HTERT RPE-1 (cell line): ENCODE data around the gene REX1BD.
"Not testable (repeated sequence)": the region's sequence is repeated elsewhere in the genome, so short reads cannot be mapped to it uniquely, and the experiment has no call there.

Experiments
- in situ Hi-C: fragments of 300-500 bp; cut with MboI; formaldehyde crosslinking; loops from 4 replicates; pipeline ENCODE4 v1.14.3; 2020; ENCODE audit warnings: low sequenced_read_pairs

REX1BD gene

GRCh38 chr19:18576383-18576782 lies 12.2 kb upstream of the REX1BD start:
- in situ Hi-C loops, result no loop called here

- in situ Hi-C loops, result no loop called here
These were observed 11.2 kb upstream of the REX1BD start for GRCh38 chr19:18577365-18577914.

GRCh38 chr19:18580311-18580710 lies 8.3 kb upstream of the REX1BD start:
- in situ Hi-C loops, result no loop called here

GRCh38 chr19:18586306-18586705 lies 2.3 kb upstream of the REX1BD start:
- in situ Hi-C loops, result no loop called here

GRCh38 chr19:18587561-18587960 lies 1.0 kb upstream of the REX1BD start:
- in situ Hi-C loops, result no loop called here

DNA sequence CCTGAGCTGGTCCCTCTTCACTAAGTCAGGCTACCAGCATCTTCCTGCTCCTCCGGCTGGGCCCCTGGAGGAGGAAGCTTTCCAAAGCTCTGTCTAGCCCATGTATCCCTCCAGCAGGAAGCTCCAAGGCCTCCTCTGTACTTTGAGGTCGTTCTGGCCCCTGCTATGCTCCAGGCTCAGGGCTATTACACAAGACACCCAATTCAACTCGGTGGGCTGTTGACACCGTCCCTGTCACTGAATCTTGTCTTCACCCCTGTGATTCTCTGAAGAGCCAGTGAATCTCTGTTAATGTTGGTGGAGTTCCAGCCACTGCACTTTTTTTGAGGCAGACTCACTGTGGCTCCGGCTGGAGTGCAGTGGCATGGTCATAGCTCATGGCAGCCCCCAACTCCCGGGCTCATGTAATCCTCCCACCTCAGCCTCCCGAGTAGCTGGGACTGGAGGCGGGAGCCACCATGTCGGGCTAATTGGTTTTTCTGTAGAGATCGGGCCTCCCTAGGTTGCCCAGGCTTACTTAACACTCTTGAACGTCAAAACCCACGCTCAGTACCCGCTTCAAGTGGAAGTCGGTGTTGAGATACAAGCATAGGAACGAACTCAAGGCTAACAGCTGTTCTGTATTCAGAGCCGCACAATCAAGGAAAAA lies 512 bp upstream of the REX1BD start:
- in situ Hi-C loops, result no loop called here

DNA sequence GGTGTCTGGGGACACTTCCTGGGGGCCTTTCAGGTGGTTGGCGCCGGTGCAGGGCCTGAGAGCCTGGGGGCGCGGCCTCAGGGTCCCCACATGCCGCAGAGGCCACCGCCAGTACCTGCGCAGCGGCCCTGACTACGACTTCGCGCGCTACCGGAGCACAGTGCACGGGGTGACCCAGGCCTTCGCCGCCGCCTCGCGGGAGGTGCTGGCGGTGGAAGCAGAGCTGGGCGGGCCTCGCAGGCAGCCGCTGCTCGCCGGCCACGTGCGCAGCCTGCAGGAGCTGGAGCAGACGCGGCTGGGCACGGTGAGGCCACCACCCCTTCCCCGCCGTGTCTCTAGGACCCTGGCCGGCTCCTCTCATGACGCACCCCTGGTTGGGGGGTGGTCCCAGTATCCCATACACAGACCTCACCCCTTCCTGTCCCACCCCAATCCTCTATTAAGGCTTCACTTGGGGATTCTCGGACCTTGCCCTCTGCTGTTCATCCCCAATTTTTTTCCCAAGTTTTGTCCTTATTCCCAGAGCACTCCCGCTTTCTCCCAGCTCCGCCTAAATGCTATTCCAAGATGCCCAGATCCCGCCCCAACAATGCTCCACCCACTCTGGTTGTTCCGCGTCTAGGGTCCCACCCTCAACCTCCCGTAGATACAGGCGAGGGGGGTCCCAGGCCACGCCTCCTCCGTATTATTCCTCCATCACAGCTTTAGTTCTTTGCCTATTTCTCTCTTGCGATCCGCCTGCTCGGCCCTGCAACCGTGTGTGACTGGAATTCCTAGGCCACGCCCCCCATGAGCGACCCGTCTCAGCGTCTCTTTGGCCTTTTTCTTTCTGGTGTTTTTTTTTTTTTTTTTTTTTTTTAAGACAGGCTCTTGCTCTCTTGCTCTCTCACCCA lies 1.0 kb downstream of the REX1BD start:
- in situ Hi-C loops, result no loop called here

GRCh38 chr19:18590273-18591272 lies 2.0 kb downstream of the REX1BD start:
- in situ Hi-C loops, result no loop called here

DNA sequence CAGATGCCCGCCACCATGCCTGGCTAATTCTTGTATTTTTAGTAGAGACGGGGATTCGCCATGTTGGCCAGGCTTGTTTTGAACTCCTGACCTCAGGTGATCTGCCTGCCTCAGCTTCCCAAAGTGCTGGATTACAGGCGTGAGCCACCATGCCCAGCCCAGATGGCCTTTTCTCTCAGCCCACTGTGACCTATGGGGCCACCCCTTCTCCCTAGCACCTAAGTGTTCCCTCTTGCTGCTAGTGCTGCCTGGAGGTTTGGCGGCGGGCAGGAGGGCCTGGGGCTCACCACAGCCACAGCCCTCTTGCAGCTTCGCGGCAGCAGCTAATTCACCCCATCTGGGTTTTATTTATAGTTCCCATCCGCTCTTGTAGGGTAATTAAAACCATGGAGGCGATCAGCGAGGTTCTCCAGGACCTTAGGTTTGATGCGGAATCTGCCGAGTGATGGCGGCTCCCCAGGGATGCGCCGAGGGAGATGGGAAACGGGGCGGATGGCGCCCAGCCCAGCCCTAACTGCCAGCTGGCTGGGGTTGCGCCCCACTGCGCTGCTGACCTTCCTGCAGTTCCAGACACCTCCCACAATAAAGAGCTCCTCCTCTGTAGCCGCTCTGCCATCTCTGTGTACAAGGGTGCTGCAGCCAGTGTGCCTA lies 3.3 kb downstream of the REX1BD start:
- in situ Hi-C loops, result no loop called here

- in situ Hi-C loops, result not testable (repeated sequence)
These were observed 4.1 kb downstream of the REX1BD start for GRCh38 chr19:18592732-18593131.

- in situ Hi-C loops, result no loop called here
These were observed 4.9 kb downstream of the REX1BD start for GRCh38 chr19:18593367-18594095.

GRCh38 chr19:18594096-18594823 lies 5.7 kb downstream of the REX1BD start:
- in situ Hi-C loops, result no loop called here

DNA sequence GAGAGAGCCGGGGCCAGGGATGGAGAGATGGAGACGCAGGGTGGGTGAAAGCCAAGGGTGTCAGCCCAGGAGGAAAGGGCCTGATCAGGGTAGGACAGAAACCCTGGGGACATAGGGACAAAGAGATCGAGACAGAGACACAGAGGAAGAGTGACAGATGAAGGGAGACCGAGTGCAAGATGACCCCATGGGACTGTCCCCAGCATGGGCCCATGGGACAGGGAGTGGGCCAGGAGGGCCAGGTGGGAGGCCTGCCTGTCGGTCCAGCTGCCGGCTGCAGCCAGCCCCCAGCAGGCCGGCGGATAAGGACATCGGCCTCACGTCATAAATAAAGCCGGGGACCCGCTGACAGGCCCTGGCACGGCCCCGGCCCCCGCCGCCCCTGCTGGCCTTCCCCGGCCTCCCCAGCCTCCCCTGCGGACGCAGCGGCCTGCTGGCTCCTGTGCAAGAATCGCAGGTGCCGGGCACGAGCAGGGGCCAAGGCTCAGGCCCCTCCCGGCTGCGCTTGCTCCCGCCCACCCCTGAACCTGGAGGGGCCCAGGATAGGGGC lies 6.3 kb downstream of the REX1BD start:
- in situ Hi-C loops, result no loop called here

- in situ Hi-C loops, result no loop called here
These were observed 6.9 kb downstream of the REX1BD start for GRCh38 chr19:18595475-18595874.

DNA sequence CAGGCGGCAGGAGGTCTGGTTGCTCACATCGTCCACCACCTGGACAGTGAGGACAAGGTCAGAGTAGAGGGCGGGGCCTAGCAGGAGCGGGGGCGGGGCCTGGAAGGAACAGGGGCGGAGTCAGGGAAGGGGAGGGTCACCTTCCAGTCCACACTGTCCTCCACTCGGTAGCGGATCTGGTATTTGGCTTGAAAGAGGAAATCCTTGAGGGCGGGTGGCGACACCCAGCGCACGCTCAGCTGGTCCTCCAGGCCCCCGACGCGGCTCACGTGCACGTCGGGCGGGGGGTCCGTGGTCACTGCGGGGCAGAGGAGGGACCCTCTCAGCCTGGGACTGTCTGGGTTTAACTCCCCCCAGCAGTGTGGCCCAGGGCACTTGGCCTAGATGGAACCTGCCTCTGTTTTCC lies 8.2 kb downstream of the REX1BD start:
- in situ Hi-C loops, result no loop called here

DNA sequence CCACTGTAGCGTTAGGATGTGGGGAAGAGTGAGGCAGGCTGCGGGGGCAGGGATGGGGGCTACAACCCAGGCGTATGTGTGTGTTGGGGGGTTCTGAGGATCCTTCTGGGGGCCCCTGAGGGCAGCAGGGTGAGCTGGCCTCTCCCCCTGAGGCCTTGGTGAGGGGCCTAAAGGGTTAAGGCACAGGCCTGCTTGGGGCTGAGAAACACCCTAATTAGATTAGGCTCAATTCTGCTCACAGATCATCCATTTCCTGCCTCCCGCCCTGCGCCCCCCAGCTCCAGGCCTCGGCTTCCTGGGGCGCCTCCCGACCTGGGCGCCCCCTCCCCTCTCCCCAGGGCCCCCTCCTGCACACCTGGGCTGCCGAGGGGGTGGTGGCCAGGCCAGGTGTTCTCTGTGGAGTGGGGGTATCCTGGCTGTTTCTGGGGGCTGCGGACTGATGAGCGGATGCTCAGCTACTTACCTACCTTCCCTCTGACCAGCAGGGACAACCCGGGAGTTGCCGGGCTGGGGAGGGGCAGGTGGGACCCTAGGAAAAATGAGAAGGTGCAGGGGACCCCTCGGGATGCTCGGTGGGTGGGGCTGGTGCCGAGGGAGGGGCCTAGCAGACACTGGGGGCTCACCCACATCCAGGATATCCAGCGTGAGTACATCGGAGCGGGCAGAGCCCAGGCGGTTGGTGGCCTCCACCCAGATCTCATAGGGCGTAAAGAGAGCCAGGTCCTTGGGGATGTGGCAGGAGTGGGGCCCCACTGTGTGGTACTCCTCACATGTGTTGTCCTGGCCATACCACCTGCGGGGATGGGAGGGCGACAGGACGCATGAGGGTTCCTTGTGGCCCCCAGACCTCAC lies 9.4 kb downstream of the REX1BD start:
- in situ Hi-C loops, result no loop called here

DNA sequence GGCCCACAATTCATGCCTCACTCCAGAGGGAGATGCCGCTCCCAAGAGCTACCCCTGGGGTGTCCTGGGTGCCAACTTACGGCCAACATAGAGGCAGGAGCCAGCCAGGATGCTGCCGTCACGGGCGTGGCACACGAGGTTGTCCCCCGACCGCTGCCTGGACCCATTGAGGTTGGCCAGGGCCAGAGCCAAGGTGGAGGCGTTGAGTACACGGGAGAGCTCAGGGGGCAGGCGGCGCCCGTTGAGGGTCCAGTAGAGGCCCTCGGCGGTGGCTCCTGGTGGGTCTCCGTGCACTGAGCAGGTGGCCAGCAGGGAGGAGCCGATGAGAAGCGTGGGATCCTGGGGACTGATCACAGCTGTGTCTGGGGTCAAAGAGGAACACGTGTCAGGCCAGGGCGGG lies 10.9 kb downstream of the REX1BD start:
- in situ Hi-C loops, result no loop called here
